ENCODE results near the gene NDUFB4.
A peak's percentile ranks its signal among the peaks of the same experiment; 100 is the strongest.

Gene NDUFB4

DNA sequence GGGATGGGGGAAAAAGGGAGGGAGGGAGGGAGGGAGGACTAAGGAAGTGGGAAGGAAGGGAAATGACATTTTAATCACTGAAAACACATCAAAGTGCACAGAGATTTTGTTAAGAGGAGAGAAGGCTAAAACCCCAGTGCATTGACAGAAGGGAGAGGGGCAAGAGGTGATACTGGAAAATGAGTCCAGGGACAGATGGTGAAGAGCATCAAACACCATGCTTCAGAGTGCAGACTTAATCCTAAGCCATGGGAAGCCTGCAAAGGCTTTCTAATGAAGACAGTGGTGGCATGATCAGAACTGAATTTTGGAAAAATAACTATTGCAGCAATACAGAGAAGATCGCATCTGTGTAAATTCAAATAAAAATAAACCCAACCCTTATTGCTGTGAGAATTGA lies 44.1 kb downstream of the NDUFB4 start:
- Mint-ChIP-seq H3K27me3 (ENCODE audit: low read depth) (no peaks in the 10 kb centered on the region), H3K9me3 (no peaks in the 10 kb centered on the region), H3K36me3 (ENCODE audit: low read depth) (peaks cover 14% of the 10 kb centered on the region), H3K27ac (no peak overlapping the region), H3K4me1 (peaks cover 10% of the 10 kb centered on the region), H3K4me3 (no peak overlapping the region)
- TF ChIP-seq, protein P1, sequence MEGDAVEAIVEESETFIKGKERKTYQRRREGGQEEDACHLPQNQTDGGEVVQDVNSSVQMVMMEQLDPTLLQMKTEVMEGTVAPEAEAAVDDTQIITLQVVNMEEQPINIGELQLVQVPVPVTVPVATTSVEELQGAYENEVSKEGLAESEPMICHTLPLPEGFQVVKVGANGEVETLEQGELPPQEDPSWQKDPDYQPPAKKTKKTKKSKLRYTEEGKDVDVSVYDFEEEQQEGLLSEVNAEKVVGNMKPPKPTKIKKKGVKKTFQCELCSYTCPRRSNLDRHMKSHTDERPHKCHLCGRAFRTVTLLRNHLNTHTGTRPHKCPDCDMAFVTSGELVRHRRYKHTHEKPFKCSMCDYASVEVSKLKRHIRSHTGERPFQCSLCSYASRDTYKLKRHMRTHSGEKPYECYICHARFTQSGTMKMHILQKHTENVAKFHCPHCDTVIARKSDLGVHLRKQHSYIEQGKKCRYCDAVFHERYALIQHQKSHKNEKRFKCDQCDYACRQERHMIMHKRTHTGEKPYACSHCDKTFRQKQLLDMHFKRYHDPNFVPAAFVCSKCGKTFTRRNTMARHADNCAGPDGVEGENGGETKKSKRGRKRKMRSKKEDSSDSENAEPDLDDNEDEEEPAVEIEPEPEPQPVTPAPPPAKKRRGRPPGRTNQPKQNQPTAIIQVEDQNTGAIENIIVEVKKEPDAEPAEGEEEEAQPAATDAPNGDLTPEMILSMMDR (IDR thresholded peaks at IDR 0.05; ENCODE audit: unreplicated experiment in 3 of 3) = no peak

DNA sequence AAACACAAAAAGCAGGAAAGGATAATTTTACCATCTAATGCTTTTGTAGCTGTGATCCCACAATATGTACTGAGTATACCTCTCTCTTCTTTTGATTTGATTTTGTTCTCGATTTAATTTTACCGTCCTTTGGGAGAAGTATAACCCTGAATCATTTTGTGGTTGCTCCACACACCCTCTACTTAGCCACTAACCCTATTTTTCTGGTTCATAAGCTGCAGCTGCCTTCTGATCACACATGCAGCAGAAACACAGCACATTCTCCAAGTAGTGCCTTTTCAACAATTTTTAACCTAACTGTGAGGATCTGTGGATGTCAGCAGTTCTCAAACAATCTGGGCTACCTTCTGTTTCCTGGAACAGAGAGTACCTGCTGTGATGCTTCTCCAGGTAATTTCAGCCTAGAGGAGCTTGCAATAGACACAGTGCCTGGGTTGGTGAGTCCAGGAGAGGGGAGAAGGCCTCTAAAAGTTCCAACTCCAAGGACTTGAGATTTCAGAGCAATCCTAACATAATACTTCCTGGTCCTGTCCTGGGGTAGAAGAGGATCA lies 45.6 kb downstream of the NDUFB4 start:
- no peak overlapping the region for H3K4me3 Mint-ChIP-seq
- H3K36me3 Mint-ChIP-seq (ENCODE audit: low read depth) = peaks cover 14% of the 10 kb centered on the region
- H3K27ac Mint-ChIP-seq = peak overlapping the region in 2 of 3 experiments; percentile 28 to 40
- H3K27me3 Mint-ChIP-seq (ENCODE audit: low read depth) = no peaks in the 10 kb centered on the region
- no peaks in the 10 kb centered on the region for H3K9me3 Mint-ChIP-seq
- TF ChIP-seq, protein P1 (IDR thresholded peaks at IDR 0.05; ENCODE audit: unreplicated experiment in 3 of 3) = no peak
- H3K4me1 Mint-ChIP-seq = peaks cover 23% of the 10 kb centered on the region

DNA sequence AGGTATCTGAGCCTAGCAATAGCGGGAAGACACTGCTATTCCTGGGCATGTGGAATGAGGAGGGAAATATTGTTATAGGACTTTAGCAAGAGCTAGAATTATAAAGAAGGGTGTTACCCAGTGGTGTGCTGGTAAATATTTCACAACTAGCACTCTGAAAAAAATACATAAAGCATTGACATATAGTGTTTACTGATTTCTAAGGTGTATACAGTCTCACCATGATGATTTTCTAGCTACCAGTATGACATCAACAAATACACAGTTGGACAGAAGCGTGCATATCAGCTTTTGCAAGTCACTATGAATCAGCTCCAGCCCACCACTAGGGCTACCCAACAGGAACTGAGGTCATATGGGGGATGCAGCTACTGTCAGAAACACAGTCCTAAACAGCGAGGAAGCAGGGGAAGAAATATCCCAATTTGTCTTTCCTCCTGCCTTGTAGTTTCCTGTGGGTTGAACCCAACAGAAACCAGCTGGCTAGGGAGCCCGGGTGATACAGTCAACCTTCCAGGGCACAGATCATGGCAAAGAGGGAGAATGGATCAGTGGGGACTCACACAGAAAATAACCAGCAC lies 46.3 kb downstream of the NDUFB4 start:
- no peaks in the 10 kb centered on the region for H3K9me3 Mint-ChIP-seq
- peaks cover 14% of the 10 kb centered on the region for H3K36me3 Mint-ChIP-seq (ENCODE audit: low read depth)
- TF ChIP-seq, protein P1 (IDR thresholded peaks at IDR 0.05; ENCODE audit: unreplicated experiment in 3 of 3) = no peak
- H3K27me3 Mint-ChIP-seq (ENCODE audit: low read depth) = no peaks in the 10 kb centered on the region
- no peak overlapping the region for H3K4me3 Mint-ChIP-seq
- H3K27ac Mint-ChIP-seq = peak overlapping the region in 2 of 3 experiments; percentile 39 to 40
- H3K4me1 Mint-ChIP-seq = peaks cover 26% of the 10 kb centered on the region

DNA sequence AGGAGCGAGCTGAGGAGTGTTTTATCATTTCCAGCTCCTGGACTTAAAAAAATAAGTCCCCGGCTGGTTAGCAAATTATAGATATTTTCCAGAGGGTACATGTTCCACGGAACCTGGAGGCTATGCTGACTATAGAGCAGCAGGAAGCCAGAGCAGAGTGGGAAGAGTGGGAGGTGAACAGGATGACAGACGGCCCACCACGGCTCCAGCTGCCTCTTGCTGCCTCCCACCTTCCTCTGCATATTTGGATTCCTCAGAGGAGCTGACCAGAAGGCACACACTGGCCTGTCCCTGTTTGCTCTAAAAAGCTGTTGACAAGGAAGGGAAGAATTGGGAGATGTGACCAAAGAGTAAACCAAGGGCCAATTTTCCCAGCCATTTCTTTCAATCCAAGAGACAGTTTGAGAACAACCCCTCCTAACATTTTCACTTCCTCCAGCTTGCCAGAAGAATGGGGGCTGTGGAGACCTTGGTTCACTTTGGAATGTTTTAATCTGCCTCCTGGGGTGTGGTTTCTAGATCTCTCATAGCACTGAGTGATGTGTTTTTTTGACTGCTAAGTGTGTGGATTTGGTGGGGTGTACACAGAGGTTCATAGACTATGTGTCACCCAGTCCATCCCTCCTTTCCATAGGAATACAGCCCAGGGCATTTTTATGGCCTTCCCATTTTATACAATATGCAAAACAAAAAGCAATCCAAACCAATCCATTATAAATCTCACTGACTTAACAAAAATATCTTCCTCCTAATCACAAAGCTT lies 49.1 kb downstream of the NDUFB4 start:
- TF ChIP-seq, protein P1 (IDR thresholded peaks at IDR 0.05; ENCODE audit: unreplicated experiment in 3 of 3) = no peak
- peaks cover 13% of the 10 kb centered on the region for H3K36me3 Mint-ChIP-seq (ENCODE audit: low read depth)
- H3K4me3 Mint-ChIP-seq = no peak overlapping the region
- H3K9me3 Mint-ChIP-seq = no peaks in the 10 kb centered on the region
- H3K27ac Mint-ChIP-seq = peak overlapping the region; percentile 16 to 41 (median 17)
- peaks cover 26% of the 10 kb centered on the region for H3K4me1 Mint-ChIP-seq
- peaks cover 4% of the 10 kb centered on the region for H3K27me3 Mint-ChIP-seq (ENCODE audit: low read depth)

DNA sequence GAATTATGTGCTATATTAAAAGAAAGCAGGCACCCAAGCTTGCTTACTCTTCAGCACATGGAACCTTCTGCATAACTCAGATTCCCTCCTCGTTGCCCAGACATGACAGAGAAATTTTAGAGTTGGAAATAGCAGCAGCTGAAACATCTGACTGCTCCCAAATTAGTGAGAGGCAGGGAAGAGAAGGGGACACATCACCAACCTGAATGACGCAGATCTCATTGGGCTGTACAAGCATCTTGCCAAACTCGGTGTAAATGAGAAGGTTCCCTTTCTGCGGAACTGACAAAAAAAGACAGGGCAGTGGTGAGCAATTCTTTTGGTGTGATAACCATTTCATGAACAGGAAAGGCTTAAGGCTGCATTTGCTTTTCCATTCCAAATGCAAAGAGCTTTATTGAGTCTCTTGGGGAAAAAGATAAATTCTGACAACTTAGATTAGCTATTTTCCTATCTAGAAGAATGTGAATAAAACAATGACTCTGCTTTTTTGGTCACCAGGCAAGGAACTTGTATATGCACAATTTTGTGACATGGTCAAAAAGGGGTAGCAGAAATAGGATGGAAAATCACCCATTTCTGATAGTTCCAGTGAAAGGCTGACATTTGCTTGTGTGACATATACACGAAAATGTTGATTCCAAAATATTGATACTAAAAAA lies 50.8 kb downstream of the NDUFB4 start:
- Mint-ChIP-seq H3K4me1 (peaks cover 26% of the 10 kb centered on the region), H3K4me3 (no peak overlapping the region), H3K9me3 (no peaks in the 10 kb centered on the region), H3K27ac (peak overlapping the region in 1 of 3 experiments; percentile 30), H3K27me3 (ENCODE audit: low read depth) (peaks cover 4% of the 10 kb centered on the region), H3K36me3 (ENCODE audit: low read depth) (peaks cover 11% of the 10 kb centered on the region)
- TF ChIP-seq, protein P1 (IDR thresholded peaks at IDR 0.05; ENCODE audit: unreplicated experiment in 3 of 3) = no peak

Data from nephron (organoid).